Cerebellar cortex (tissue), 1 donor: ENCODE measurements around the gene RAB11FIP5.

Source experiments
- DNase-seq: peaks from one replicate; pipeline ENCODE4 v3.0.0-alpha.2; 2015; ENCODE audit warnings: low spot score

The RAB11FIP5 gene

GRCh38 chr2:73111073-73112025, 1.4 kb downstream of the RAB11FIP5 start:
- peak; percentile 46 for DNase-seq

GRCh38 chr2:73110168-73111072, 2.3 kb downstream of the RAB11FIP5 start:
- no peak for DNase-seq

- DNase-seq: no peak
Observed at GRCh38 chr2:73109431-73110167, 3.1 kb downstream of the RAB11FIP5 start.

- DNase-seq: peak; percentile 59
Observed at GRCh38 chr2:73107211-73107926, 5.4 kb downstream of the RAB11FIP5 start.

GRCh38 chr2:73106791-73107190, 6.0 kb downstream of the RAB11FIP5 start:
- no peak for DNase-seq

- DNase-seq: no peak
Observed at GRCh38 chr2:73105511-73105971, 7.2 kb downstream of the RAB11FIP5 start.

- DNase-seq: no peak
Observed at GRCh38 chr2:73104933-73105332, 7.8 kb downstream of the RAB11FIP5 start.

- DNase-seq: no peak
Observed at GRCh38 chr2:73103018-73103542, 9.7 kb downstream of the RAB11FIP5 start.

- DNase-seq: no peak
Observed at GRCh38 chr2:73101626-73102256, 11.0 kb downstream of the RAB11FIP5 start.

- no peak for DNase-seq
Observed at GRCh38 chr2:73100956-73101355, 11.8 kb downstream of the RAB11FIP5 start.

GRCh38 chr2:73099486-73099885, 13.3 kb downstream of the RAB11FIP5 start:
- no peak for DNase-seq

GRCh38 chr2:73095910-73096309, 16.8 kb downstream of the RAB11FIP5 start:
- DNase-seq: no peak

GRCh38 chr2:73093601-73094218, 19.0 kb downstream of the RAB11FIP5 start:
- DNase-seq: peak; percentile 39

GRCh38 chr2:73092146-73092783, 20.5 kb downstream of the RAB11FIP5 start:
- DNase-seq: no peak

GRCh38 chr2:73091696-73092095, 21.1 kb downstream of the RAB11FIP5 start:
- DNase-seq: peak; percentile 56

GRCh38 chr2:73091164-73091563, 21.6 kb downstream of the RAB11FIP5 start:
- DNase-seq: no peak

- no peak for DNase-seq
Observed at GRCh38 chr2:73089270-73090030, 23.3 kb downstream of the RAB11FIP5 start.

GRCh38 chr2:73088703-73089102, 24.0 kb downstream of the RAB11FIP5 start:
- no peak for DNase-seq

GRCh38 chr2:73088211-73088610, 24.5 kb downstream of the RAB11FIP5 start:
- DNase-seq: no peak
